ENCODE results near the gene CFAP65. TPM values are rescaled to one million over a fixed set of nuclear protein-coding genes. Genes with fewer than 3 reads are reported as not detected.
A peak's percentile ranks its signal among the peaks of the same experiment; 100 is the strongest.

The CFAP65 gene
- total RNA-seq, 6 experiments from 2014 or later: not detected

GRCh38 chr2:218991674-218992168, 49.6 kb downstream of the CFAP65 start:
- 11% methylated on average over 8 of the region's 13 CpGs for WGBS (ENCODE audit: insufficient coverage, low coverage, low lambda C conversion rate, missing lambda C conversion rate)
- Histone ChIP-seq H3K4me1 (peaks cover 0 to 15% (median 5%) of the 10 kb centered on the region in 4 donors), H3K4me3 (no peak overlapping the region), H3K27ac (no peak overlapping the region), H3K9me3 (no peaks in the 10 kb centered on the region), H3K36me3 (no peaks in the 10 kb centered on the region), H3K27me3 (peaks cover 10 to 38% of the 10 kb centered on the region in 2 donors)
- ATAC-seq: no peak
- no peak for DNase-seq
- intact Hi-C loops (cut with DNase I): no loop called here
- TF ChIP-seq CTCF (IDR thresholded peaks at IDR 0.05): no peak
- no peak for TF ChIP-seq POLR2A (IDR thresholded peaks at IDR 0.05)

GRCh38 chr2:218990612-218991011, 50.7 kb downstream of the CFAP65 start:
- ATAC-seq: no peak
- Histone ChIP-seq H3K36me3 (no peaks in the 10 kb centered on the region), H3K4me1 (peaks cover 0 to 11% (median 5%) of the 10 kb centered on the region in 4 donors), H3K27ac (no peak overlapping the region), H3K4me3 (no peak overlapping the region), H3K27me3 (peaks cover 10 to 37% of the 10 kb centered on the region in 2 donors), H3K9me3 (no peaks in the 10 kb centered on the region)
- intact Hi-C loops (cut with DNase I): no loop called here
- no peak for TF ChIP-seq POLR2A (IDR thresholded peaks at IDR 0.05)
- no peak for TF ChIP-seq CTCF (IDR thresholded peaks at IDR 0.05)
- no peak for DNase-seq
- WGBS (ENCODE audit: insufficient coverage, low coverage, low lambda C conversion rate, missing lambda C conversion rate): 5% methylated on average over 6 of the region's 6 CpGs

GRCh38 chr2:218990052-218990451, 51.3 kb downstream of the CFAP65 start:
- intact Hi-C loops (cut with DNase I): no loop called here
- Histone ChIP-seq H3K4me3 (no peak overlapping the region), H3K9me3 (no peaks in the 10 kb centered on the region), H3K27me3 (peaks cover 7 to 35% of the 10 kb centered on the region in 2 donors), H3K36me3 (no peaks in the 10 kb centered on the region), H3K27ac (no peak overlapping the region), H3K4me1 (peaks cover 0 to 11% (median 5%) of the 10 kb centered on the region in 4 donors)
- 8% methylated on average over 5 of the region's 9 CpGs for WGBS (ENCODE audit: insufficient coverage, low coverage, low lambda C conversion rate, missing lambda C conversion rate)
- DNase-seq: peak in 1 of 3 donors; percentile 44
- ATAC-seq: no peak
- TF ChIP-seq CTCF (IDR thresholded peaks at IDR 0.05) (no peak), POLR2A (IDR thresholded peaks at IDR 0.05) (no peak)

- H3K9me3 ChIP-seq: no peaks in the 10 kb centered on the region
- H3K36me3 ChIP-seq: no peaks in the 10 kb centered on the region
- TF ChIP-seq CTCF (IDR thresholded peaks at IDR 0.05) (no peak), POLR2A (IDR thresholded peaks at IDR 0.05) (no peak)
- ATAC-seq (no peak), DNase-seq (no peak)
- H3K4me1 ChIP-seq: peaks cover 0 to 10% (median 3%) of the 10 kb centered on the region in 4 donors
- intact Hi-C loops (cut with DNase I): no loop called here
- H3K27me3 ChIP-seq: peaks cover 11 to 35% of the 10 kb centered on the region in 2 donors
- no peak overlapping the region for H3K27ac ChIP-seq
- no peak overlapping the region for H3K4me3 ChIP-seq
- WGBS (ENCODE audit: insufficient coverage, low coverage, low lambda C conversion rate, missing lambda C conversion rate): 25% methylated on average over 1 of the region's 2 CpGs
Measured at GRCh38 chr2:218988650-218989049, 52.7 kb downstream of the CFAP65 start.

Data from right lobe of liver (tissue), 6 donors.